ENCODE measurements around the gene MICAL2.

DNA sequence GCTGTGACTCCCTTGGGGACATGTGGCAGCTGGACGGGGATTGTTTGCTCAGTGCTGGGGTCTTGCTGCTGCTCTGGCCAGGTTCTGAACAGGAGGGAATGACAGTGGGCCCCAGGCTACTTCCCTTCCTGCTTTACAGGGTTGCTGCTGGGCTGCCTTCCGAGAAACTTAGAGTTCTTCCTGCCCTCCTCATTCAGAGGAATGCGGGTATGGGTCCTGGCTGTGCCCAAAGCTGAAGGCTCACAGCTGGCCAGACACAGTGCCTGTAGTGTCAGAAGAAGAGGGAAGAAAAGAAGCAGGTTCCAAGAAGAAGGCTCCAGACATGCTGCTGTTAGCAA lies 158.7 kb downstream of the MICAL2 start:
- TF ChIP-seq CTCF (IDR thresholded peaks at IDR 0.05) (no peak), POLR2A (IDR thresholded peaks at IDR 0.05) (no peak)
